HCT116 (cell line): ENCODE results near the gene TUBB6. TPM values are rescaled to one million over a fixed set of nuclear protein-coding genes. Genes with fewer than 3 reads are reported as not detected.

Source experiments
- ATAC-seq: fragments of 200-7000 bp; cut with Tn5 transposase; 2 replicates; pipeline ENCODE4 v1.9.1; 2020; ENCODE audit warnings: mild to moderate bottlenecking, moderate library complexity
- BruUV-seq: library from RNA; stranded (reverse); fragments of 400-500 nt; replicated peaks from 2 replicates; lab custom pipeline; 2021; lab: Mats Ljungman, UMichigan
- CTCF ChIA-PET: fragments of 300-600 bp; sonication (Branson Sonifier 250); formaldehyde crosslinking; loops from one replicate; lab custom pipeline; 2021; ENCODE audit warnings: antibody characterized with exemption; lab: Charles Lee
- POLR2A ChIA-PET: fragments of 300-600, 350-600 bp; sonication (Branson Sonifier 250); formaldehyde crosslinking; loops from one replicate; lab custom pipeline; 2021; ENCODE audit warnings: antibody characterized with exemption; lab: Charles Lee
- RAD21 ChIA-PET, 2 experiments: fragments of 300-600 bp; sonication (Branson Sonifier 250); formaldehyde crosslinking; loops; one replicate each; lab custom pipeline; 2023; ENCODE audit warnings: low total read pairs in 2 of 2; ENCODE audit not compliant: uncharacterized antibody in 2 of 2, unreplicated experiment in 2 of 2, low non-redundant PET in 1 of 2; lab: Charles Lee
- DNase-seq: peaks from one replicate; pipeline ENCODE4 v3.0.0-alpha.2; 2010; ENCODE audit warnings: low read depth, low spot score
- H2AFZ ChIP-seq: fragments of 200-600 bp; shearing (Covaris generic), sonication (generic); 2 replicates; pipeline ENCODE4 v1.6.1; 2017; ENCODE audit warnings: low read depth, mixed run types, mixed read lengths, antibody characterized with exemption, low read length; ENCODE audit not compliant: poor library complexity, severe bottlenecking
- H3K27ac ChIP-seq: 2 replicates; pipeline ENCODE4 v1.5.1; 2012; ENCODE audit warnings: low read depth, low read length
- H3K27me3 ChIP-seq: fragments of 200-600 bp; sonication (generic); 2 replicates; pipeline ENCODE4 v1.6.1; 2016; ENCODE audit warnings: mixed run types, low read length, mixed read lengths; ENCODE audit not compliant: insufficient read depth
- H3K36me3 ChIP-seq, 2 experiments: fragments of 200-500 bp in 1 of 2; fragments of 200-600 bp in 1 of 2; sonication (Bioruptor generic) in 1 of 2; sonication (generic) in 1 of 2; 2 replicates each; pipeline versions ENCODE4 v1.5.1 to v1.6.1; 2014 to 2016; ENCODE audit warnings: low read length in 2 of 2, inconsistent platforms in 1 of 2, mixed read lengths in 1 of 2, mixed run types in 1 of 2; ENCODE audit not compliant: insufficient read depth in 2 of 2, control insufficient read depth in 1 of 2
- H3K4me1 ChIP-seq, 2 experiments: fragments of 200-600 bp in 1 of 2; sonication (generic) in 1 of 2; 2 replicates each; pipeline versions ENCODE4 v1.5.1 to v1.6.1; 2012 to 2017; ENCODE audit warnings: low read length in 2 of 2, inconsistent platforms in 1 of 2, mild to moderate bottlenecking in 1 of 2, mixed read lengths in 1 of 2, mixed run types in 1 of 2, moderate library complexity in 1 of 2; ENCODE audit not compliant: insufficient read depth in 2 of 2, control insufficient read depth in 1 of 2
- H3K4me2 ChIP-seq: fragments of 200-600 bp; sonication (generic); 2 replicates; pipeline ENCODE4 v1.6.1; 2017; ENCODE audit warnings: mixed run types, low read length, mixed read lengths
- H3K4me3 ChIP-seq, 2 experiments: fragments of 200-600 bp in 1 of 2; sonication (generic) in 1 of 2; replicated peaks in 1 of 2; 2 replicates each; pipeline ENCODE4 v1.5.1; 2011 to 2016; ENCODE audit warnings: low read length in 2 of 2, control low read depth in 1 of 2, low read depth in 1 of 2, mild to moderate bottlenecking in 1 of 2, mixed read lengths in 1 of 2, mixed run types in 1 of 2
- H3K79me2 ChIP-seq: fragments of 200-600 bp; sonication (generic); 2 replicates; pipeline ENCODE4 v1.6.1; 2017; ENCODE audit warnings: mild to moderate bottlenecking, mixed run types, low read length, moderate library complexity, mixed read lengths; ENCODE audit not compliant: insufficient read depth
- H3K9ac ChIP-seq: fragments of 200-600 bp; sonication (generic); 2 replicates; pipeline ENCODE4 v1.6.1; 2016; ENCODE audit warnings: low read length, mixed read lengths
- H3K9me2 ChIP-seq: fragments of 200-600 bp; sonication (generic), shearing (Covaris generic); 2 replicates; pipeline ENCODE4 v1.6.1; 2017; ENCODE audit warnings: mixed run types, mild to moderate bottlenecking, moderate library complexity; ENCODE audit not compliant: insufficient read depth
- H3K9me3 ChIP-seq, 2 experiments: fragments of 200-500 bp in 1 of 2; fragments of 200-600 bp in 1 of 2; sonication (Bioruptor generic) in 1 of 2; sonication (generic) in 1 of 2; 2 replicates each; pipeline ENCODE4 v1.6.1; 2014 to 2017; ENCODE audit warnings: low read length in 2 of 2, mixed read lengths in 2 of 2, inconsistent platforms in 1 of 2, low read depth in 1 of 2, mild to moderate bottlenecking in 1 of 2, mixed run types in 1 of 2, moderate library complexity in 1 of 2; ENCODE audit not compliant: control insufficient read depth in 1 of 2, insufficient read depth in 1 of 2
- H4K20me1 ChIP-seq: fragments of 200-600 bp; sonication (generic), shearing (Covaris generic); 2 replicates; pipeline ENCODE4 v1.6.1; 2017; ENCODE audit warnings: mixed run types, mild to moderate bottlenecking, moderate library complexity; ENCODE audit not compliant: insufficient read depth
- CBX3 ChIP-seq: IDR thresholded peaks from 2 replicates; pipeline ENCODE4 v1.6.1; 2012; ENCODE audit warnings: low read depth
- CEBPB ChIP-seq: IDR thresholded peaks from 2 replicates; pipeline ENCODE4 v1.6.1; 2012; ENCODE audit warnings: low read depth
- EGR1 ChIP-seq: IDR thresholded peaks from 2 replicates; pipeline ENCODE4 v1.6.1; 2012; ENCODE audit warnings: low read depth
- EZH2 ChIP-seq: fragments of 200-600 bp; sonication (generic); IDR thresholded peaks from 2 replicates; pipeline ENCODE4 v1.6.1; 2017; ENCODE audit warnings: antibody characterized with exemption, mixed run types
- FOSL1 ChIP-seq: IDR thresholded peaks from 2 replicates; pipeline ENCODE4 v1.6.1; 2012; ENCODE audit warnings: low read depth
- POLR2A ChIP-seq: IDR thresholded peaks from 2 replicates; pipeline ENCODE4 v1.7.0; 2011; ENCODE audit warnings: borderline replicate concordance; ENCODE audit not compliant: insufficient read depth, insufficient read length; ENCODE audit errors: extremely low read depth
- POLR2AphosphoS5 ChIP-seq: IDR thresholded peaks from 2 replicates; pipeline ENCODE4 v1.6.1; 2011; ENCODE audit warnings: mild to moderate bottlenecking, low read depth, low read length, moderate library complexity
- RAD21 ChIP-seq: IDR thresholded peaks from 2 replicates; pipeline ENCODE4 v1.6.1; 2012; ENCODE audit warnings: low read depth, mild to moderate bottlenecking
- SIN3A ChIP-seq: IDR thresholded peaks from 2 replicates; pipeline ENCODE4 v1.6.1; 2012; ENCODE audit warnings: low read depth
- SP1 ChIP-seq: IDR thresholded peaks from 2 replicates; pipeline ENCODE4 v1.6.1; 2012; ENCODE audit warnings: low read depth
- SRF ChIP-seq: IDR thresholded peaks from 2 replicates; pipeline ENCODE4 v1.6.1; 2012; ENCODE audit warnings: low read depth
- TCF7L2 ChIP-seq: IDR thresholded peaks from 2 replicates; pipeline ENCODE4 v1.7.0; 2011; ENCODE audit warnings: borderline replicate concordance, inconsistent platforms; ENCODE audit not compliant: insufficient read depth, insufficient read length; ENCODE audit errors: extremely low read depth
- ZFX ChIP-seq: fragments of 450-650 bp; IDR thresholded peaks from 2 replicates; pipeline ENCODE4 v1.6.1; 2017
- ZNF274 ChIP-seq: fragments of 200-500 bp; sonication (Bioruptor generic); IDR thresholded peaks from 2 replicates; pipeline ENCODE4 v1.6.1; 2014; ENCODE audit warnings: mild to moderate bottlenecking, low read depth, low read length, inconsistent platforms
- intact Hi-C: fragments of 100-400 bp; cut with micrococcal nuclease; formaldehyde crosslinking; loops from 2 replicates; pipeline ENCODE4 v1.10.0; 2022
- total RNA-seq: library from RNA; stranded (reverse); gene quantifications from one replicate; pipeline ENCODE4 v1.2.1, GENCODE V29; 2021; ENCODE audit not compliant: unreplicated experiment
- TF ChIP-seq, protein P1 (sequence below), 3 experiments: fragments of 200-600 bp in 1 of 3; sonication (generic) in 1 of 3; IDR thresholded peaks in 2 of 3; conservative IDR thresholded peaks in 1 of 3; 2 replicates each; pipeline ENCODE4 v1.5.1; 2012 to 2017; ENCODE audit warnings: low read depth in 2 of 3, low read length in 2 of 3, antibody characterized with exemption in 1 of 3, borderline replicate concordance in 1 of 3, control low read depth in 1 of 3, mild to moderate bottlenecking in 1 of 3, mixed read lengths in 1 of 3, mixed run types in 1 of 3, moderate library complexity in 1 of 3; ENCODE audit not compliant: insufficient read depth in 1 of 3

The TUBB6 gene
- total RNA-seq, 1 experiment from 2014 or later, result 87.4 TPM

GRCh38 chr18:12287684-12288402, 20.2 kb upstream of the TUBB6 start:
- ATAC-seq (peak; percentile 76), DNase-seq (peak; percentile 54)
- H3K36me3 ChIP-seq, result no peaks in the 10 kb centered on the region
- RAD21 ChIA-PET, result no interaction called here
- H3K9me3 ChIP-seq, result no peaks in the 10 kb centered on the region
- no peaks in the 10 kb centered on the region for H3K79me2 ChIP-seq
- H2AFZ ChIP-seq, result peak overlapping the region; percentile 52
- H3K4me1 ChIP-seq, result peaks cover 22 to 35% of the 10 kb centered on the region in 2 experiments
- intact Hi-C loops, result loop anchor here (5.0 kb wide), 1 partner anchor 89 kb away; the partner anchor contains the start of gene AFG3L2
- no peaks in the 10 kb centered on the region for H3K27me3 ChIP-seq
- H3K4me3 ChIP-seq, result peak overlapping the region; percentile 45 to 70
- H3K27ac ChIP-seq, result peak overlapping the region; percentile 44
- peak overlapping the region; percentile 99 for H3K4me2 ChIP-seq
- H3K9ac ChIP-seq, result peak overlapping the region; percentile 61
- H4K20me1 ChIP-seq, result no peaks in the 10 kb centered on the region
- TF ChIP-seq SRF, result no peak
- no peak for TF ChIP-seq ZFX
- TF ChIP-seq POLR2A, result no peak
- no peak for TF ChIP-seq TCF7L2
- TF ChIP-seq CBX3, result no peak
- TF ChIP-seq FOSL1, result no peak
- TF ChIP-seq, protein P1, sequence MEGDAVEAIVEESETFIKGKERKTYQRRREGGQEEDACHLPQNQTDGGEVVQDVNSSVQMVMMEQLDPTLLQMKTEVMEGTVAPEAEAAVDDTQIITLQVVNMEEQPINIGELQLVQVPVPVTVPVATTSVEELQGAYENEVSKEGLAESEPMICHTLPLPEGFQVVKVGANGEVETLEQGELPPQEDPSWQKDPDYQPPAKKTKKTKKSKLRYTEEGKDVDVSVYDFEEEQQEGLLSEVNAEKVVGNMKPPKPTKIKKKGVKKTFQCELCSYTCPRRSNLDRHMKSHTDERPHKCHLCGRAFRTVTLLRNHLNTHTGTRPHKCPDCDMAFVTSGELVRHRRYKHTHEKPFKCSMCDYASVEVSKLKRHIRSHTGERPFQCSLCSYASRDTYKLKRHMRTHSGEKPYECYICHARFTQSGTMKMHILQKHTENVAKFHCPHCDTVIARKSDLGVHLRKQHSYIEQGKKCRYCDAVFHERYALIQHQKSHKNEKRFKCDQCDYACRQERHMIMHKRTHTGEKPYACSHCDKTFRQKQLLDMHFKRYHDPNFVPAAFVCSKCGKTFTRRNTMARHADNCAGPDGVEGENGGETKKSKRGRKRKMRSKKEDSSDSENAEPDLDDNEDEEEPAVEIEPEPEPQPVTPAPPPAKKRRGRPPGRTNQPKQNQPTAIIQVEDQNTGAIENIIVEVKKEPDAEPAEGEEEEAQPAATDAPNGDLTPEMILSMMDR (IDR thresholded peaks at IDR 0.05 in 2 of 3, conservative IDR thresholded peaks at IDR 0.05 in 1 of 3; ENCODE audit: borderline replicate concordance in 1 of 3, insufficient read depth in 1 of 3, low read depth in 2 of 3, low read length in 2 of 3), result no peak
- TF ChIP-seq RAD21, result no peak
- TF ChIP-seq EZH2, result no peak
- TF ChIP-seq SP1, result peak; percentile 45; the same call in 1 of the 2 replicates
- TF ChIP-seq CEBPB, result no peak
- TF ChIP-seq ZNF274, result no peak
- TF ChIP-seq EGR1, result peak; percentile 95
- TF ChIP-seq POLR2AphosphoS5, result peak; percentile 54
- 0 out of 2 replicates have a peak, but pooled peaks have one; percentile 26 for TF ChIP-seq SIN3A
- BruUV-seq, result no TSS peak
- CTCF ChIA-PET, result interaction anchor here (0.9 to 3.6 kb wide), 3 partner anchors 9 to 41 kb away, joined by 3 to 31 read pairs (median 10); no protein-coding TSS in a partner anchor
- POLR2A ChIA-PET, result interaction anchor here (0.9 to 1.0 kb wide), 2 partner anchors 16 to 21 kb away, joined by 3 read pairs; no protein-coding TSS in a partner anchor
- no peaks in the 10 kb centered on the region for H3K9me2 ChIP-seq
